ENCODE results near the gene EXOC5.
"Not testable (repeated sequence)": the region's sequence is repeated elsewhere in the genome, so short reads cannot be mapped to it uniquely, and the experiment has no call there.

The EXOC5 gene

DNA sequence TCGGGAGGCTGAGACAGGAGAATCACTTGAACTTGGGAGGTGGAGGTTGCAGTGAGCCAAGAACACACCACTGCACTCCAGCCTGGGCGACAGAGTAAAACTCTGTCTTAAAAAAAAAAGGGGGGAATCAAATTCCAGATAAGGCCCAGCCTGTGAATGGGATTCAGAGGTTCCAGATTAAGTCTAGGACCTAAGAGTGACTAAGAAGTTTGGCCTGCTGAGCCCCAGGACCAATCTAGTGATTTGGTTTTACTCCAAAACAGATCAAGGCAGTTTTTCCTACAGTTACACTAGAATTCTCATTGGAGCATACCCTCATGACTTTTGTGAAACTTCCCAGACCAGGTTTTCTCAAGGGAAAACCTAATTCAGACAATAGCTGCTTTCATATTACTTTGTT is 22.8 kb downstream of the EXOC5 start:
- no peak overlapping the region for H3K4me3 ChIP-seq (ENCODE audit: low read length)
- H3K79me2 ChIP-seq (ENCODE audit: control insufficient read depth, low read length), result peaks cover 18% of the 10 kb centered on the region
- H3K4me2 ChIP-seq (ENCODE audit: low read length), result no peak overlapping the region
- no peaks in the 10 kb centered on the region for H3K9me2 ChIP-seq (replicated peaks; ENCODE audit: control insufficient read depth, low read length)
- TF ChIP-seq, protein P1, sequence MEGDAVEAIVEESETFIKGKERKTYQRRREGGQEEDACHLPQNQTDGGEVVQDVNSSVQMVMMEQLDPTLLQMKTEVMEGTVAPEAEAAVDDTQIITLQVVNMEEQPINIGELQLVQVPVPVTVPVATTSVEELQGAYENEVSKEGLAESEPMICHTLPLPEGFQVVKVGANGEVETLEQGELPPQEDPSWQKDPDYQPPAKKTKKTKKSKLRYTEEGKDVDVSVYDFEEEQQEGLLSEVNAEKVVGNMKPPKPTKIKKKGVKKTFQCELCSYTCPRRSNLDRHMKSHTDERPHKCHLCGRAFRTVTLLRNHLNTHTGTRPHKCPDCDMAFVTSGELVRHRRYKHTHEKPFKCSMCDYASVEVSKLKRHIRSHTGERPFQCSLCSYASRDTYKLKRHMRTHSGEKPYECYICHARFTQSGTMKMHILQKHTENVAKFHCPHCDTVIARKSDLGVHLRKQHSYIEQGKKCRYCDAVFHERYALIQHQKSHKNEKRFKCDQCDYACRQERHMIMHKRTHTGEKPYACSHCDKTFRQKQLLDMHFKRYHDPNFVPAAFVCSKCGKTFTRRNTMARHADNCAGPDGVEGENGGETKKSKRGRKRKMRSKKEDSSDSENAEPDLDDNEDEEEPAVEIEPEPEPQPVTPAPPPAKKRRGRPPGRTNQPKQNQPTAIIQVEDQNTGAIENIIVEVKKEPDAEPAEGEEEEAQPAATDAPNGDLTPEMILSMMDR (IDR thresholded peaks at IDR 0.05; ENCODE audit: low read depth, low read length, poor library complexity, severe bottlenecking), result no peak
- TF ChIP-seq EZH2phosphoT487 (IDR thresholded peaks at IDR 0.05; ENCODE audit: borderline replicate concordance, low read length), result no peak
- no peaks in the 10 kb centered on the region for H4K20me1 ChIP-seq (ENCODE audit: control insufficient read depth, insufficient read depth, low read depth, low read length)
- no peaks in the 10 kb centered on the region for H3K27me3 ChIP-seq (ENCODE audit: control insufficient read depth, low read length)
- no peak overlapping the region for H3K27ac ChIP-seq (ENCODE audit: low read depth, low read length)
- H3K36me3 ChIP-seq (ENCODE audit: control insufficient read depth, low read length), result peaks cover 24% of the 10 kb centered on the region
- no peaks in the 10 kb centered on the region for H3K4me1 ChIP-seq (ENCODE audit: control insufficient read depth, low read length)
- peaks cover 3% of the 10 kb centered on the region; the same call in 1 of the 2 replicates for H3F3A ChIP-seq (ENCODE audit: control insufficient read depth, insufficient read depth)
- H3K9me3 ChIP-seq (ENCODE audit: control insufficient read depth, insufficient read depth, low read length), result no peaks in the 10 kb centered on the region

DNA sequence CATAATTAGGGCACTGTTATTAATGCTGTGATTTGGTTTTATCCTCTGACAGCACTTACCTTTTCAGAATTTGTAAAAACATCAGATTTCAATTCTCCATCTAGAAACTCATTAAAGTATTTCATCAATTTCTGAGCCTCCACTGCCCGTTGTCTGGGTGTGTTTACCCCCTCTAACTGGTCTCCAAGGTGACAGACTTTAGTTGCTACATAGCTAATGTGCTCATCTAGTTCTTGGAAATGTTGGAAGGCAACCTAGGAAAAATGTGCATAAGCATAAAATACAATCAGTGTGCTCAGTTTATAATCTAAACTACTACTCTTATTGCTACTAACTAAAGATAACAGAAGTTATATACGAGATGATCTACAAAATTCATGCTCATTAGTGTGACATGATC is 24.6 kb downstream of the EXOC5 start:
- Histone ChIP-seq H3K79me2 (ENCODE audit: control insufficient read depth, low read length) (peaks cover 3% of the 10 kb centered on the region), H3K4me2 (ENCODE audit: low read length) (no peak overlapping the region), H3K9me3 (ENCODE audit: control insufficient read depth, insufficient read depth, low read length) (no peaks in the 10 kb centered on the region), H3F3A (ENCODE audit: control insufficient read depth, insufficient read depth) (peaks cover 3% of the 10 kb centered on the region; the same call in 1 of the 2 replicates), H3K4me3 (ENCODE audit: low read length) (no peak overlapping the region), H3K27ac (ENCODE audit: low read depth, low read length) (no peak overlapping the region), H3K9me2 (replicated peaks; ENCODE audit: control insufficient read depth, low read length) (no peaks in the 10 kb centered on the region), H3K36me3 (ENCODE audit: control insufficient read depth, low read length) (peaks cover 25% of the 10 kb centered on the region), H4K20me1 (ENCODE audit: control insufficient read depth, insufficient read depth, low read depth, low read length) (no peaks in the 10 kb centered on the region), H3K4me1 (ENCODE audit: control insufficient read depth, low read length) (no peaks in the 10 kb centered on the region), H3K27me3 (ENCODE audit: control insufficient read depth, low read length) (no peaks in the 10 kb centered on the region)
- TF ChIP-seq, protein P1 (IDR thresholded peaks at IDR 0.05; ENCODE audit: low read depth, low read length, poor library complexity, severe bottlenecking), result no peak

DNA sequence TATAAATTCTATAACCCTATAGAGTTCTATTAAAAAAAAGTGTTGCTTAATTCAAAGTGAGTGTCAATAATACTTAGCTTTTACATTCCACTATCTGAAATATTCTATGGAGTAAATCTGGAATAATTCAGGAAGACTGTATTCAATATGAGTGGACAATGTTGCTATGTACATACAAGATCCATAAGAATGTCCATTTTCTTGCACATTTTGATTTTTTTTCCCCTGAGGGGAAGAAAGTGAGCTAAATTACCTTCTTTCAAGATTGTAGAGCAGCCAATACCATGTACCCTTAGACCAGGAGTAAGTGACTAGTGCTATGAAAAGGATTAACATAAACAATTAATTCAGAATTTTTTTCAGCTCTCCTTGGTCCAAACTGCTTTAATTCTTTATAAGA is 25.4 kb downstream of the EXOC5 start:
- H4K20me1 ChIP-seq (ENCODE audit: control insufficient read depth, insufficient read depth, low read depth, low read length), result no peaks in the 10 kb centered on the region

DNA sequence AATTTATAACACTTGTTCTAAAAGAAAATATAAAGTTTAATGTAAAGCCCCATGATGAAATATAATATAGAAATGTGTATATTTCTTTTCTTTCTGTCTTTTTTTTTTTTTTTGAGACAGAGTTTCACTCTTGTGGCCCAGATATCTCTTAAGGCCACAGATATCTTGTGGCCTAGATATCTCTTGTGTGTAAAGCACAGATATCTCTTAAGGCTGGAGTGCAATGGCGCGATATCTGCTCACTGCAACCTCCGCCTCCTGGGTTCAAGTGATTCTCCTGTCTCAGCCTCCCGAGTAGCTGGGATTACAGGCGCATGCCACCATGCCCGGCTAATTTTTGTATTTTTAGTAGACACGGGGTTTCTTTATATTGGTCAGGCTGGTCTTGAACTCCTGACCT is 28.6 kb downstream of the EXOC5 start:
- not testable (repeated sequence) for H3K79me2 ChIP-seq (ENCODE audit: control insufficient read depth, low read length); H3K4me3 ChIP-seq (ENCODE audit: low read length); H3K27me3 ChIP-seq (ENCODE audit: control insufficient read depth, low read length); H3F3A ChIP-seq (ENCODE audit: control insufficient read depth, insufficient read depth); H3K9me2 ChIP-seq (replicated peaks; ENCODE audit: control insufficient read depth, low read length); H3K4me1 ChIP-seq (ENCODE audit: control insufficient read depth, low read length); H3K9me3 ChIP-seq (ENCODE audit: control insufficient read depth, insufficient read depth, low read length); H3K4me2 ChIP-seq (ENCODE audit: low read length); H4K20me1 ChIP-seq (ENCODE audit: control insufficient read depth, insufficient read depth, low read depth, low read length); H3K27ac ChIP-seq (ENCODE audit: low read depth, low read length)
- H3K36me3 ChIP-seq (ENCODE audit: control insufficient read depth, low read length), result peaks cover 19% of the 10 kb centered on the region

More for the DNA sequence above, 25.4 kb downstream of the EXOC5 start:
- H3K79me2 ChIP-seq (ENCODE audit: control insufficient read depth, low read length), result no peaks in the 10 kb centered on the region
- H3K9me3 ChIP-seq (ENCODE audit: control insufficient read depth, insufficient read depth, low read length), result no peaks in the 10 kb centered on the region
- H3K4me3 ChIP-seq (ENCODE audit: low read length), result no peak overlapping the region
- H3K36me3 ChIP-seq (ENCODE audit: control insufficient read depth, low read length), result peaks cover 28% of the 10 kb centered on the region
- H3K27me3 ChIP-seq (ENCODE audit: control insufficient read depth, low read length), result no peaks in the 10 kb centered on the region
- H3K9me2 ChIP-seq (replicated peaks; ENCODE audit: control insufficient read depth, low read length), result no peaks in the 10 kb centered on the region
- no peak overlapping the region for H3K4me2 ChIP-seq (ENCODE audit: low read length)
- TF ChIP-seq, protein P1 (IDR thresholded peaks at IDR 0.05; ENCODE audit: low read depth, low read length, poor library complexity, severe bottlenecking), result no peak
- TF ChIP-seq EZH2phosphoT487 (IDR thresholded peaks at IDR 0.05; ENCODE audit: borderline replicate concordance, low read length), result no peak
- no peak overlapping the region for H3K27ac ChIP-seq (ENCODE audit: low read depth, low read length)
- H3K4me1 ChIP-seq (ENCODE audit: control insufficient read depth, low read length), result no peaks in the 10 kb centered on the region
- peaks cover 3% of the 10 kb centered on the region; the same call in 1 of the 2 replicates for H3F3A ChIP-seq (ENCODE audit: control insufficient read depth, insufficient read depth)
